ENCODE results near the gene FHDC1. TPM values are rescaled to one million over a fixed set of nuclear protein-coding genes. Genes with fewer than 3 reads are reported as not detected.

Gene FHDC1
- polyA plus RNA-seq, 5 donors, result 8.9 to 10.3 (median 9.6) TPM

- no peak for DNase-seq
Observed at GRCh38 chr4:152957437-152958171, 21.5 kb downstream of the FHDC1 start.

- no peak for DNase-seq
Observed at GRCh38 chr4:152959080-152959479, 23.0 kb downstream of the FHDC1 start.

DNA sequence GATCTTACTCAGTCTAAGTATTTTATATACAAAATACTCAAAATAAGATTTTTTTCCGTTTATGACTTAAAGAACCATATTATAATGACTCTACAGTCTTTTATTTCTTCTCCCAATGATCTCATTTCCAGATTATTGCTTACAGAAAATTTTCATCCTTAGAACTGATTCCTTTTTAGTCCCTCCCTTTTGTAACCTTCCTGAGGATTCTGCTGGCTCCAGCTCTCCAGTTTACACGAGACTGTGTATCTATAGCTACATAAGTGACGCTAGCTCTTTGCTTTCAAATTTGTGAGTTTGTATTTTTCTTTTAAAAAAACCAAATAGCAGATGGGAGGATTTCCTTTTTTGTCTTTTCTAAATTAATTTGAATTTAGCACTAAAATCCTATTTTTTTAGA lies 24.0 kb downstream of the FHDC1 start:
- DNase-seq, result no peak

GRCh38 chr4:152961014-152961772 lies 25.1 kb downstream of the FHDC1 start:
- peak in 1 of 2 donors; percentile 32 for DNase-seq

- no peak for DNase-seq
Observed at GRCh38 chr4:152961773-152962115, 25.6 kb downstream of the FHDC1 start.

GRCh38 chr4:152962150-152962549 lies 26.0 kb downstream of the FHDC1 start:
- DNase-seq, result no peak

DNA sequence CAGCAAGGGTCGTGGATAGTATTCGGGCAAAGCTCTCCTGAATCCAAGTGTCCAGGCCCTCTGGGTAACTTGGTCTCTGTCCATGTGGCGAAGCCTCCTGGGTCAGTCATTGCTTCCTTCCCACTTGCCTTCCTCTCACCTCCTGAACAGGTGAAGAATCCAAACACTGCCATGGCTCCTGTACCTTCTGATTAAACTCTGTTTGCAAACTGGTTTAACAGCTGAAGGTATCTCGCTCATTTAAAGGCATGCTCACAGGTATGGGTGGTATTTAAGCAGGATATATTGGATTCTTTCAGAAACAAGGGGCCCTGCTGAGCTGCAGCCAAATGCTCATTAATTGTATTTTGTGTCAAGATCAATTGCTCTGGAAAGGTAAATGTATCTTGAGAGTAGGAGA lies 28.2 kb downstream of the FHDC1 start:
- no peak for DNase-seq

GRCh38 chr4:152965611-152966010 lies 29.5 kb downstream of the FHDC1 start:
- DNase-seq, result no peak

DNA sequence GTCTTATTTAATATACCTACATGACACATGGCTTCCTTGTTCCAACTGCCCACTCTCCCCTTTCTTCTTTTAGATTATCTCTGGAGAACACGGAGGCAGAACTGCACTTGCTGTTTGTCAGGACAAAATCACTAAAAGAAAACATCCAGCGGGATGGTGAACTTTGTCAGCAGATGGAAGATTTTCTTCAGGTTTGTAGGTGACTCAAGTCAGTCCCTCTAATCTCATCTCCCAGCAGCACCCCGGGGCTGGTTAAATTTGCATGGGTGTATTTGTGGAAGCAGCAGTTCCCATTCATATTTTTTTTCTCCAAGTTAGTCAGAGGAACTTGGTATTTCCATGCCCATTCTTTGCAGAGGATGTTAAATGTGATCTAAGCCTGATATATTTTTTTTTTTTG lies 31.8 kb downstream of the FHDC1 start:
- DNase-seq, result no peak

DNA sequence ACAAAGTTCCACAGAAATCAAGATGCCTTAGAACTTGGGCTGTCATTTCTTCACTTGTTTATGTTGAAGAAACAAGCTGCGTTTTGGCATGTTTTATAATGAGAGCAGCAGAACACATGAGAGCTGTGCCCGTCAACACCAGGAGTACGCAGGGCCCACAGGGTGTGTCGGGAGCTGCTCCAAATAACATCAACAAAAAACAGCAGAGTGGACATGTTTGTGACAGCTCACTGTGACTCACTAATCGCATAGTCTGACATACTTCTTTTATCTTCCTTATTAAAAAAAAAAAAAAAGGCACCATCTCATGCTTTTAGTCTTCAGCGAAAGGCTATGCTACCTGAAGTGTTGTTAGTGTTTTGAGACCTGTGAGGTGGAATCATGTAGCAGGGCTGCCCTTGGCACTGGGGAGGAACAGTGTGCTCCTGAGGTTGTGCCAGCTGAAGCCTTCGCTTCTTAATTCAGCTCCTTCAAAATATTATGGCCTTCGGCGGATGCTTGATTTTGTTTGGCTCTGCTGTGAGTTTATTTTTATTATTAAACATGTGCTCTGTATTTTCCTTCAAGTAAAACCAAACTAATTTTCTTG lies 32.8 kb downstream of the FHDC1 start:
- DNase-seq, result no peak

DNA sequence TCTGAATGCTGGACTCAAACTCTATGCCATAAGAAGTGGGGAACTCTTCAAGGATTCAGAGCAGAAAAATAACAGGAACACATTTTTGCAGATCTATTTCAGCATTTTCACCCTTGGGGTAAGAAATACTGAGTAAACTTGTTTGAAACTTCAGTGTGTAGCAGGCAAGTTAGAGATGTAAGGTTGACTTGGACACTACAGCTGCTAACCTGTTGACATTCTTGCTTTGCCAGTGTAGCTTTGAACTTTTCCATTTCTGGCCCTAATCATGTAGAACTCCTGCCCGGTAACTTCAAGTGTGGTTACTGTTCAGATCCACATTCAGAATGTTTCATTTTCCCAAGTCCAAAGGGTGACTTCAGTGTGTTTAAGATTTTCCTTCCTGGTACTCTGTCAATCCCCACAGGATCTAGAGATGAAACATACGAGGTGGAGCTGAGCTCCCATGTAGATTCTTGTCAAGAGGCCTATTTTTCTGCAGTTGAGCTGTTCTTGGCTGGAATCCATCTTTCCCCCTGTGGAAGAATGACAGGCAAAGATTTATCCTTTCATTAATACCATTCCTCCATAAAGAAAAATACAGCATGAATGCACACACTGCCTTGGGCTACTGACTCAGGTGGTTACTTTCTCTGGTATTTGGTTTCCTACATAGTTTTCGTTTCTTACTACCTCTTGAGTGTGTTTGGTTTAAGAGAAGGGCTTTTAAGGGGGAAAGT lies 34.1 kb downstream of the FHDC1 start:
- no peak for DNase-seq

- DNase-seq, result no peak
Observed at GRCh38 chr4:152971053-152971452, 34.9 kb downstream of the FHDC1 start.

GRCh38 chr4:152972821-152973628 lies 36.9 kb downstream of the FHDC1 start:
- DNase-seq, result no peak

- no peak for DNase-seq
Observed at GRCh38 chr4:152973629-152974467, 37.7 kb downstream of the FHDC1 start.

DNA sequence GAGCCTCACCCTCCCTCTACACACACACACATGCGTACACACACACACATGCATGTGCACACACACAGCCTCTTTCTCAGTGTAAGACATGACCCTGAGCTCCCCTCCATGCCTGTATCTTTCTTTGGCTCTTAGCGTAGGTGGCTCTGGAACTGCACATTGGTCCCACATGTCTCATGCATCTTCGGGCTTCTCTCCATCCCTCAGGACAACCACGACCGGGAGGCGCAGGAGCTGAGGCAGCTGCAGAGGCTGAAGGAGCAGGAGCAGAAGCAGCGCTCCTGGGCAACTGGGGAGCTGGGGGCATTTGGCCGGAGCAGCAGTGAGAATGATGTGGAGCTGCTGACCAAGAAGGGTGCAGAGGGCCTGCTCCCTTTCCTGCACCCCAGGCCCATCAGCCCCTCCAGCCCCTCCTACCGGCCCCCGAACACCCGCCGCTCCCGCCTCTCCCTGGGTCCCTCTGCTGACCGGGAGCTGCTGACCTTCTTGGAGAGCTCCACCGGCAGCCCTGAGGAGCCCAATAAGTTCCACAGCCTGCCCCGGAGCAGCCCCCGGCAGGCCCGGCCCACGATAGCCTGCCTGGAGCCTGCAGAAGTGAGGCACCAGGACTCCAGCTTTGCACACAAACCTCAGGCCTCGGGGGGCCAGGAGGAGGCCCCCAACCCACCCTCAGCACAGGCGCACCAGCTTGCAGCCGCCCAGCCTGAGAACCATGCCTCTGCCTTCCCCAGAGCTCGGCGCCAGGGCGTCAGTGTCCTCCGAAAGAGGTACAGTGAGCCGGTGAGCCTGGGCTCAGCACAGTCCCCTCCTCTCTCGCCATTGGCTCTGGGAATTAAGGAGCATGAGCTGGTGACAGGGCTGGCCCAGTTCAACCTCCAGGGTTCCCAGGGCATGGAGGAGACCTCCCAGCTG lies 38.6 kb downstream of the FHDC1 start:
- DNase-seq, result no peak

DNA sequence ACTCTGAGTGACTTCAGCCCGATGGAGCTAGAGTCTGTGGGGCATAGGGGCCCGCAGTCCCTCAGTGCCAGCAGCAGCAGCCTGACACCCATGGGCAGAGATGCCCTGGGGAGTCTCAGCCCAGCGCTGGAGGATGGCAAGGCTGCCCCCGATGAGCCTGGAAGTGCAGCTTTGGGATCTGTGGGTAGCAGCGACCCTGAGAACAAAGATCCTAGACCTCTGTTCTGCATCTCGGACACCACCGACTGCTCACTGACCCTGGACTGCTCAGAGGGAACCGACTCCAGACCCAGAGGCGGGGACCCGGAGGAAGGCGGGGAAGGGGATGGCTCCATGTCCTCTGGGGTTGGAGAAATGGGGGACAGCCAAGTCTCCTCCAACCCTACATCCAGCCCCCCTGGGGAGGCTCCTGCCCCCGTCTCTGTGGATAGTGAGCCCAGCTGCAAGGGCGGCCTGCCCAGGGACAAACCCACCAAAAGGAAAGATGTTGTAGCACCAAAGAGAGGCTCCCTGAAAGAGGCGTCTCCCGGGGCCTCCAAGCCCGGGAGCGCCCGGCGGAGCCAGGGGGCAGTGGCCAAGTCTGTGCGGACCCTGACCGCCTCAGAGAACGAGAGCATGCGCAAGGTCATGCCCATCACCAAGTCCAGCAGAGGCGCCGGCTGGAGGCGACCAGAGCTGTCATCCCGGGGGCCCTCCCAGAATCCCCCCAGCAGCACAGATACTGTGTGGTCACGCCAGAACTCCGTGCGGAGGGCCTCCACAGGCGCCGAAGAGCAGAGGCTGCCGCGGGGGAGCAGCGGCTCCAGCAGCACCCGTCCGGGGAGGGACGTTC lies 39.5 kb downstream of the FHDC1 start:
- no peak for DNase-seq

DNA sequence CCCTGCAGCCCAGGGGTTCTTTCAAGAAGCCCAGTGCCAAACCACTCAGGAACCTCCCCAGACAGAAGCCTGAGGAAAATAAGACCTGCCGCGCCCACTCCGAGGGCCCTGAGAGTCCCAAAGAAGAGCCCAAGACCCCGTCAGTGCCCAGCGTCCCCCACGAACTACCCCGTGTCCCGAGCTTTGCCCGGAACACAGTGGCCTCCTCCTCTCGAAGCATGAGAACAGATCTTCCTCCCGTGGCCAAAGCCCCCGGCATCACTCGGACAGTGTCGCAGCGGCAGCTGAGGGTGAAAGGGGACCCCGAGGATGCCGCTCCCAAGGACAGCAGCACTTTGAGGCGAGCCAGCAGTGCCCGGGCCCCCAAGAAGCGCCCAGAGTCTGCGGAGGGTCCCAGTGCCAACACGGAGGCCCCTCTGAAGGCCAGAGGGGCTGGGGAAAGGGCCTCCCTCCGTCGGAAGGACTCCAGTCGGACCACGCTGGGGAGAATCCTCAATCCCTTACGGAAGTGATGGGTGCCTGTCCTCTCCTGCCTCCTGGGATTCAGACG lies 40.2 kb downstream of the FHDC1 start:
- no peak for DNase-seq

GRCh38 chr4:152979731-152980330 lies 43.7 kb downstream of the FHDC1 start:
- no peak for DNase-seq
